GM12872 (cell line): ENCODE results near the gene HSPA1L.

Experiments
- CTCF ChIP-seq: IDR thresholded peaks from 3 replicates; pipeline ENCODE4 v1.5.1; 2011; ENCODE audit warnings: low read depth, mild to moderate bottlenecking, low read length, moderate library complexity; ENCODE audit not compliant: insufficient read depth

The HSPA1L gene

GRCh38 chr6:31858707-31859106 lies 43.6 kb upstream of the HSPA1L start:
- TF ChIP-seq CTCF, result no peak

GRCh38 chr6:31851485-31851832 lies 36.4 kb upstream of the HSPA1L start:
- TF ChIP-seq CTCF, result no peak

GRCh38 chr6:31850765-31851484 lies 35.8 kb upstream of the HSPA1L start:
- TF ChIP-seq CTCF, result no peak

GRCh38 chr6:31847276-31847978 lies 32.3 kb upstream of the HSPA1L start:
- no peak for TF ChIP-seq CTCF

GRCh38 chr6:31844507-31844906 lies 29.4 kb upstream of the HSPA1L start:
- no peak for TF ChIP-seq CTCF

GRCh38 chr6:31842053-31842452 lies 27.0 kb upstream of the HSPA1L start:
- TF ChIP-seq CTCF, result no peak

- TF ChIP-seq CTCF, result no peak
Measured at GRCh38 chr6:31838968-31839367, 23.9 kb upstream of the HSPA1L start.
